ENCODE measurements around the gene RIC1. TPM values are rescaled to one million over a fixed set of nuclear protein-coding genes. Genes with fewer than 3 reads are reported as not detected.
"Not testable (repeated sequence)": the region's sequence is repeated elsewhere in the genome, so short reads cannot be mapped to it uniquely, and the experiment has no call there.

Gene RIC1
- total RNA-seq, 1 donor from 2014 or later: 23.6 TPM

DNA sequence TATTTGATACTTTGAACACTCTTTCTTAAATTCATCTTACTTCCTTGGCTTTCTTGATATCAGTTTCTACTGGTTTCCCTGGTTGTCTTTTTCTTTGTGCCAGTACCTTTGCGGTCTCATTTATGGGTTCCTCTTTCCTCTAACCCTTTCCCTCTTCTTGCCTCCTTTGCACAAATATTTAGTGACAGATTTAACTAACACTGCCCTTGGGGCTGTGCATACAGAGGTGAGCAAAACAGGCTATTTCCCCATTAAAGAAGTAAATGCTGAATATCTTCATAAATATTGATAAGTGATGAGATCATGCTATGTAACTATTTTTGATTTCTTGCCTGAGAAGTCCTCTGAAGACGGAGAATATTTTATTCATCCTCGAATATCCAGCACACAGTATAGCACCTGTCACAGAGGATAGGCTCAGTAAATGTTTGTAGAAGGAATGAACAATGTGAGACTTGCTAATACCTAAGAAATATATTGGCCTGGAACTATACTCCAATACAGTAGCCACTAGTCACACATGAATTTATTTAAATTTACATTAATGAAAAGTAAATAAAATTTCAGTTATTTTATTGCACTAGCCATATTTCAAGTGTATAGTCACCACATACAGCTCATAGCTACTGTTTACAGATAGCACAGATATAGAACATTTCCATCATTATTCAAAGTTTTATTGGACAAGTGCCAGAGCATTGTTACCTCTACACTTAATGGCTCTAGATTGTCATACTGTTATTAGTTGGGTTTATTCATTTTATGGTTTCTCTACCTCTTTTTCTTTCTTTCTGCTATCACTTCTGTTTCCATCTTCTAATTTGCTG, 90.4 kb downstream of the RIC1 start:
- FAIRE-seq: no peak
- DNase-seq (ENCODE audit: low spot score in 2 of 2): no peak

DNA sequence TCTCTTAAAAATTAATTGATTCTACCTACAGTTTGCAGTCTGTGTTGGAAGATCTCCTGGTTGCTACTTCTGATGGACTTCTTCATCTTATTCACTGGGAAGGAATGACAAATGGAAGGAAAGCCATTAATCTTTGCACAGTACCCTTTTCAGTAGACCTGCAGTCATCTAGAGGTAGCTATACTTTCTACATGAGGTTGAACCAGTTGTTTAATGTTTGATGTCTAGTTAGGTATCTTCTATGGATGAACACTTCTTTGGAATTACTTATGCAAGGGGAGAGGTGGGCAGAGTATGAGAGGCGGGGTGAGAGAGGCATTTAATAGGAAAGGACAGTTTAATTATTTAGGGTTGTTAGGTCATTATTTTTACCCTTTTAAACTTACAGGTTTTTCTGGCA, 91.2 kb downstream of the RIC1 start:
- no peak for DNase-seq (ENCODE audit: low spot score in 2 of 2)
- FAIRE-seq: no peak

DNA sequence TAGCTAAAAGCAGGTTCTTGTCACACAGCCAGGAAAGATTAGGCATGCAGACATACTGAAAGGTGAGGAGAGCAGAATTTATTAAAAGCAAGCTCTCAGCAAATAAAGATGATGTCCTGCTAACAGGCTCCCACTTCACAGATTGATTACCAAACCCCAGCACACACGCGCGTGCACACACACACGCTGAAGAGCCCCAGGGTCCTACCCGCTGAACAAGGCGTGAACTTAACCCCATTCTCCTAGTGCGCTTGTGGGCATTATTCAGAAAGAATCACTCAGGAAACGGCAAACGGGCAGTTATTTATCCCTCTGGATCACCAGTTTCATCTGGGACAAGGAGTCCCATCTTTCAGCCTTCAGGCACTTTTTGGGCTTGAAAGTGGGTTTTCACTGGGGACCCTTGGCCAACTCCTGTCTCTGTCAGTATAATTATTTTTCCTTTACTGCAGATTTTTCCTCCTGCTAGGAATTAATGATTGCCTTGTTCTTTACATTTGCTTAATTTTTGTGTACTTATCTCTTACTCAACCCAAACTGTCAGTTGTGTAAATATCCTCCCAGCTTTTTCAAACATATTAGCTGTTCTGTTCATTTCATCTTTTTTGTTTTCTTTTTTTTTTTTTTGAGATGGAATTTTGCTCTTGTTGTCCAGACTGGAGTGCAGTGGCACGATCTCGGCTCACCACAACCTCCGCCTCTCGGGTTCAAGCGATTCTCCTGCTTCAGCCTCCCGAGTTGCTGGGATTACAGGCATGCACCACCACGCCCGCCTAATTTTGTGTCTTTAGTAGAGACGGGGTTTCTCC, 92.6 kb downstream of the RIC1 start:
- no peak for FAIRE-seq
- no peak for DNase-seq (ENCODE audit: low spot score in 2 of 2)

DNA sequence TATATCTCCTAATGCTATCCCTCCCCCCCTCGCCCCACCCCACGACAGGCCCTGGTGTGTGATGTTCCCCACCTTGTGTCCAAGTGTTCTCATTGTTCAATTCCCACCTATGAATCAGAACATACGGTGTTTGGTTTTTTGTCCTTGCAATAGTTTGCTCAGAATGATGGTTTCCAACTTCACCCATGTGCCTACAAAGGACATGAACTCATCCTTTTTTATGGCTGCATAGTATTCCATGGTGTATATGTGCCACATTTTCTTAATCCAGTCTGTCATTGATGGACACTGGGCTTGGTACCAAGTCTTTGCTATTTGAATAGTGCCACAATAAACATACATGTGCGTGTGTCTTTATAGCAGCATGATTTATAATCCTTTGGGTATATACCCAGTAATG, 93.8 kb downstream of the RIC1 start:
- not testable (repeated sequence) for DNase-seq (ENCODE audit: low spot score in 2 of 2); FAIRE-seq

DNA sequence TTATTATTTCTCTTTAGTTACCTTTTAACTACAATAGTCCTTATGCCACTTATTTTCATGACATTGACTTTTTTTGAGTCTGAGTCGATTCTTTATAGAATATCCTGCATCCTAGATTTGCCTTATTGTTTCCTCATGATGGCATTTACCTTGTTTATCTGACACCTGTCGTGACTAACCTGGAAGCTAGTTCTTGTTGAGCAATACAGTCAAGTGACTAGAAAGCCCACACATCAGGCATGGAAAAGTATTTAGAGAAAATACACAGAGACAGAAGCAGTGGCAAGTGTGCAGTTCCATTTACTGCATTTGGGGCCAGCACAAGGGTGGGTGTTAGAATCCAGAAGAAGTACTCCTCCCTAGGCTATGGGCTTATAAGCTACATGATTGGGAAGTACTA, 106.2 kb downstream of the RIC1 start:
- DNase-seq (ENCODE audit: low spot score in 2 of 2) (no peak), FAIRE-seq (no peak)

DNA sequence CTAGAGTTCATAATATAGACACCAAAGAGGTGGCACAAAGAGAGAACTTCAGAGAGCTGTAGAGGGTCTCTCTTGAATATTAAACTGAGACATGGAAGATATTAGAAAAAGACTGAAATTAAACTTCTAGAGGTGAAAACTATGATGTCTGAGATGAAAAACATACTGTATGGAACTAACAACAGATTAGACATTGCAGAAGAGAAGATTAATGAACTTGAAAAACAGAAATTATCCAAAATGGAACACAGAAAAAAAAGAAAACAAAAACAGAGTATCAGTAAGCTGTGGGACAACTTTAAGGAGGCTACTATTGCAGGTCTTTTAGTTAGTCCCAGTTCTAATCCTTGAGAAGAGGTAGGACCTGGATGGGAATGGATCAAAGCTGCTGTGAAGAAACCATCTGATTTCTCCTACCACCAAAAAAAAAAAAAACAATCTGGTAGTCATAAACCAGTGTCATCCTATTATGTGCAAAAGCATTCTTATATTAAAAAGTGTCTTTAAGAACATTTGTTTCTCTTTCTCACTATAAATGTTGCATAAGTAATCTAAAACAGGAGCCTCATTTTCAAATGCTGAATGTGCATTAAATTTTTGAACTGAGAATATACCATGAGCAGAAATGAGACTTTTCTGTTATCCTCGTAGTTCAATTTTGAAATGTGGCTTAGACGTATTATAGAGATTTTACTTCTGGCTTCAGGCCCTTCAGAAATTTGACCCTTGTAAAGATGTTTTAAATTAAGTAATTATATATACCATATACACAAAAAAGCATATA, 107.8 kb downstream of the RIC1 start:
- FAIRE-seq (no peak), DNase-seq (ENCODE audit: low spot score in 2 of 2) (no peak)

DNA sequence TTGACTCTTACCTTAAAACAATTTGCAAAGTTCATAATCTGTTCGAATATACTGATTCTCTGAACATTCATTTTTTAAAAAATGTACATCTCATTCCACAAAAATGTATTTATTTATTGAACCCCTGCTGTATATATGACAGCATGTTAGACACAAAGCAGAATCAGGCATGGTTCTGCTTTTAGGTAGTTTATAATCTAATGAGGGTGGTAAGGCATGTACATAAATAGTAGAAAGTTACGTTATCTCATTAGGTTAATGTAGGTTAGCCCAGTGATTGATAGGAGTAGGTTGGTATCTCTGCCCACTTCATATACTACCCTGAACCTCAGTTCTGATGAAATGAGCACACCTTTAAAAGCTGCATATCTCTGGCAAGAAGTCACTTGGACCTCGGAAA, 114.2 kb downstream of the RIC1 start:
- no peak for DNase-seq (ENCODE audit: low spot score in 2 of 2)
- no peak for FAIRE-seq

DNA sequence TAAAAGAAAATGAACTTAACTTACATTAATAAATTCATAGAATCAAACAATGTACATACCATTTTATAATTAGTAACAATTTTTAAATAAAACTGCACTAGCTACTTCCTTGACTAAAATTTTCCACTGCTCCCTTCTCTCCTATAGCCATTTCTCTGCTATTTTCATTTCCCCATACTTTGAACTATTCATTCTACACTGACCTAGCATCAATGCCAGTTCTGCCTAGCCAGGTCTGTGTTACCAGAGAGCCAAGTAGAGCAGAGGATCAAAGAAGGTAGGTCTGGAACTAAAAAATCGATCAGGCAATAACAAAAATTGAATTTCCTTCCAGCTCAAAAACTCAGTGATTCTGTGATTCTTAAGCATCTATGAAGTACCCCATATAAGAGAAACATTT, 119.5 kb downstream of the RIC1 start:
- DNase-seq (ENCODE audit: low spot score in 2 of 2) (no peak), FAIRE-seq (no peak)

DNA sequence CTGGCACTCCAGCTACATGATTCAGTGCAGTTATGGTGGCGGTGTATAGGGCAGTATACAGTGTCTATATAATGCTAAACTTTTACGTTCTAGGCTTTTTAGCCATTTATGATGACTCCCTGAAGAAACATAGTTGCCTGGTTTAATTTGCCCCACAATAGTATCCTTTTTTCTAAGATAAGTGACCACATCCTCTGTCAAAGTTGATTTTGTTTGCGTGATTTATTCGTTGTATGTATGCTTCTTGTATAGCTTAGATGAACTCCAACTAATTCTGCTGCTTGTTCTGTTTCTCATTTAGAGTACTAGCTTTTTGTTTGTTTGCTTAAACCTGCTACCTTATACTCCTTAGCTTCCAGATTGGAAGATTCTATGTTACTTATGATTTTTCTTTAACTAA, 120.4 kb downstream of the RIC1 start:
- no peak for DNase-seq (ENCODE audit: low spot score in 2 of 2)
- no peak for FAIRE-seq

DNA sequence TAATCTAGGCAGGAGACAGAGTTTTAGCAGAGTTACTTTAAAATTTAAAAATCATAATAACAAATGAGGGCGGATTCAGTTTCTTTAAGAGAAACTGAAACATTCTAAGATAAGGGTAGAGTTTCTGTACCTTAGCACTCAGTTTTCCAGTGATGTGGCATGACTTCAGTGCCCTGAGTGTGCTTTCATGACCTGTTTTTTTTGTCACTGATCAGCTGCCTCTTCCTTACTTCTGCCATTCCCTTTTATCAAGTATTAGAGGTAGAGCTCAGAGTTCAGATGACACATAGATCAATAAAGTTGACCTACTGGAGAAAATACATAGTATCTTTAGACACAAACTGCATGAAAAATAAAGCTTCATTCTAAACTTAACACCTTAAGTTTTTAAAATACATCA, 121.7 kb downstream of the RIC1 start:
- DNase-seq (ENCODE audit: low spot score in 2 of 2): no peak
- no peak for FAIRE-seq

DNA sequence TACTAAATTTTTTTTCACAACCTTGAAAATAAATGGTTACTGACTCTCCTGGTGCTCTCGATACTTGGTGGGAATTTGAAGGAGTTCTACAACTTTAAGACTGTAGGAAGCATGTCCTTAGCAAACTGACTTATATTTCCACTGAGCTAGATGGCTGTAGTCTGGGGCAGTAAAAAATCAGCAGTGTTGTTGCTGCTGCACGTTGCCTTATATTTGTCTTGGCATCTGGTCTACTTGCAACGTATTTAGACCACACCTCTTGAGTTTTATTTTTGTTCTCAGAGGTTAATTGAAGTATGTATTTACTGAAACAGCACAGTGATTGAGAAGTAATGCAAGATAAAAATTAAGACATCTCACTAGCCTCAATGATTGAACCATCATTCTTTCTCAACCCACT, 127.7 kb downstream of the RIC1 start:
- no peak for FAIRE-seq
- DNase-seq (ENCODE audit: low spot score in 2 of 2): no peak

DNA sequence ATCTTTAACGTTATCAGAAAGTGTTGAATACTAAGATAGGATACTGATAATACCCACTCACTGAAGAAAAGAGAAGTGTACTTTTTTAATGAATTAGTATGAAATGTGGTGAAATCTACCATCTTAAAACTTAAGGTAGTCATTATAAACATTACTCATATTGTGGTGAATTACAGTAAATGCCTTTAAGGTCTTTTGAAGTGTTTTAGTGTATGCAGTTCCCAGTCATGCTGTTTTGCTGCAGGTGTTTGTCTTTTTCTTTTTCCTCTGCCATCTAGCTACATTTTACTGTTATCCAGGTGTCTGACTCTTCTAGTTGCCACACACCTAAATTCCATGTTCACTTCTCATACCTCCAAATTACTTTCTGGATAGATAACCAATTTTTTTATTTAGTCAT, 131.4 kb downstream of the RIC1 start:
- DNase-seq (ENCODE audit: low spot score in 2 of 2): no peak
- FAIRE-seq: no peak

DNA sequence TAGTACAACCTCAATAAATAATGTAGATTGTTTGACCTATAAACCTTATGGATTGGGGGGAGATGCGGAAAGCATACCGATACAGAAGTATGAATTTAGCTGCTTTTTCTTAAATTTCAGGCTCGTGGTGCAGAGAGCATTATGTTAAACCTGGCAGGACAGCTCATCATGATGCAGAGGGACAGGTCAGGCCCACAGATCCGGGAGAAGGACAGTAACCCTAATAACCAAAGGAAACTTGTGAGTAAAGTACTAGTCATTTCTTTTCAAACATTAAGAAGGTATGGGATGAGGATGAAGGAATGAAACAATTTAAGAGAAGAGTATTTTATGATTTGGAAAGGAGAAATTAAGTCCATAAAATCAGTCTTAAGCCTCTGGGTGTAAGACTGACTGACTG, 133.5 kb downstream of the RIC1 start:
- FAIRE-seq (no peak), DNase-seq (ENCODE audit: low spot score in 2 of 2) (no peak)

DNA sequence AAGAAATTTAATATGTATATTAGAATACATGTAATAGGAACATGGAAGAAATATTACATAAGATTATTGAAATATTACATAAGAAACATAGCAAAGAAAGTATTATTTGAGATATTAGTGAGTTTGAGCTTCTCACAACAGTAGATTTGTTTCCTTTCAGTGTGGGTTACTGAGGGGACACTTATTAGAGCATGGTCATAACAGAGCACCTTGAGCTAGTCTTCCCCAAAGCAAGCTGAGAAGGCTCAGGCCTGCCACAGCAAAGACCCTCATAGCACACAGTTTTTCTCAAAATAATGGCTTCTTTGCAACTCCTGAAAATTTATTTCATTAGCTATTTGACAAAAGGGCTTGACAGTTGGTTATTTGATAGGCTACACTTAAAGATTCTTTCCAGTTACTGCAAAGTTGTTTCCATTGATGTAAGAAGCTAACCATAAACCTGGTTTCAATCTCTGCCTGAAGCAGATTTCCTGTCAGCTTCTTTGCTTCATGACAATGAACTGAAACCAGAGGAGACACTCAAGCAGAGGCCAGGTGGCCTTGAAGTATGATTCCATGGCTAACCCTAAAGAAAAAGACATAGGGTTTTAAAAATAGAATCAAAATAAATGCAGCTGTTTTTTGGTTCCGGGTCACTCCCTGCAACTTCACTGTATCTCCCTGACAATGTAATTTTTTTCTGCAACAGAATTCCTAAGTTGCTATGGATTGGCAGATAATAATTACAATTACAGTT, 135.4 kb downstream of the RIC1 start:
- no peak for FAIRE-seq
- DNase-seq (ENCODE audit: low spot score in 2 of 2): no peak

DNA sequence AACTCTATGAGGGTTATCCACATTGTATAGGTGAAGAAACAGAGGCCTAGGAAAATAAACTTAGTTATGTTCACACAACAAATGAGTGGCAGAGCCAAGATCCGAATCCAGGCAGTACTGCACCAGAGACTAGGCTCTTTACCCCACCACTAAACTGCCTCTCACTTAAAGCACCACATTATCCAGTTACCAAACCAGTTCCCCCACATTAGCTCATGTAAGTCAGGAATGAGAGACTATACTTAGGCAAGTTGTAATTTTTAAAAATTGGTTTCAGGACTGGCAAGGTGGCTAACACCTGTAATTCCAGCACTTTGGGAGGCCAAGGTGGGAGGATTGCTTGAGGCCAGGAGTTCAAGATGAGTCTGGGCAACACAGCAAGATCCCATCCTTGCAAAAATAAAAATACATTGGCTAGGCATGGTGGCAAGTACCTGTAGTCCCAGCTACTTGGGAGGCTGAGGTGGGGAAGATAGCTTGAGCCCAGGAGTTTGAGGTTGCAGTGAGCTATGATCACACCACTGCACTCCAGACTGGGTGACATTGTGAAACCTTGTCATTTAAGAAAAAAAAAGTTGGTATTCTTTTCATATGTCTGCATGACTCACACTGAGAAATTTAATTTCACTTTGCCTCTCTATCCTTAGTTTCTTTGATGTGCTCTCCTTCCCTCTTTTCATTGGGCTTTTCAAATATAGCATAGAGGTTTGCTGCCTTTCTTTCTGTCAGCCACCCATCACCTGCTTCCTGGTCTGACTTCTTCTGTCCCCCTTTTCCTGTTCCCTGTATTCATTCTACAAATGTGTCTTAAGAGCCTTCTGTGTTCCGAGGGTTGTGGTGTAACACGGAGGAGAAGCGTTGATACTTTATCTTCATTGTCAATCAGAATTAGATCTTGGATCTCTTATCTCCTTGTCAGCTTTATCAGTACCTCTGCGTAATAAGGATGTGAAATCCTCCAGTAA, 139.3 kb downstream of the RIC1 start:
- DNase-seq (ENCODE audit: low spot score in 2 of 2): no peak
- FAIRE-seq: no peak

DNA sequence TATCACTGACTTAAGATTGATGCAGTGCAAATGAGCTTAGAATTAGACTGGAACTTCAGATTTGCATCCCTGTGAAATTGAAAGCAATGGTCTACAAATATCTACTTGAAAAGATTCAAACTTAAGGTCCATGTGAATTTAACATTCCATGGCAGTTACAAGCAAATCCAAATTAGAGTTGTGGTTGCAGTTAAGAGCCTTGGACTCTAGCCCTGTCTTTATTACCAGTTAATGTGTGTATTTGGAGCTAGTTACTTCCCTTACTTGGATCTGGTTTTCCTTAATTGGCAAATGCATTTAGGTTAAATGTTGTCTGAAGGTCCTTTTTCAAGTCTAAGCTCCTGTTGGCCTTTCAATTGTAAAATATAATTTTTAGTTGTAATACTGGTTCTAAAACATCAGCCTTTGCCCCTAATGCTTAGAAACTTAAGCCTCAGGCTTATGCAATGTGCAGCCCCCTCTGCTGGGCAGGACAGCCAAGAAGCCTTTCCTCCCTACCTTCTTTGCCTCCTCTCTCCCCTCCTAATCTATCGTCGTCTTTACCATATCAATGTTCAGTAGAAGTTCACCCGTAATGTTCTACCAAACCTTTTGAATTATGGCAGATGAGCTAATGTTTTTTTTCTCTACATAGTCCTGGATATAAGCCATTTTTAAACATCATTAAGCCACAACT, 144.6 kb downstream of the RIC1 start:
- FAIRE-seq (no peak), DNase-seq (ENCODE audit: low spot score in 2 of 2) (no peak)

DNA sequence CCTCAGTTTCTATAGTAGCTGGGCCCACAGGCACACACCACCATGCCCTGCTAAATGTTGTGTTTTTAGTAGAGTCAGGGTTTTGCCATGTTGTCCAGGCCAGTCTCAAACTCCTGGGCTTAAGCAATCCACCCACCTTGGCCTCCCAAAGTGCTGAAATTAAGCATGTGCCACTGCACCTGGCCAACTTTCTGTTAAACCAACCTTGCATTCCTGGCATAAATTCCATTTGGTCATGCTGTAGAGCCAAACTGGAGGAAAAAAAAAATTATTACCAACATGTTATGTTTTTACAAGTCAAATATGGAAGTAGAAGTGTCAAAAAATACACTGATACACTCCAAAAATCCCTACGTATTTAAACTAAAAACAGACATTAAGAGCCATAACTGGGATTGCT, 149.9 kb downstream of the RIC1 start:
- DNase-seq (ENCODE audit: low spot score in 2 of 2): no peak

DNA sequence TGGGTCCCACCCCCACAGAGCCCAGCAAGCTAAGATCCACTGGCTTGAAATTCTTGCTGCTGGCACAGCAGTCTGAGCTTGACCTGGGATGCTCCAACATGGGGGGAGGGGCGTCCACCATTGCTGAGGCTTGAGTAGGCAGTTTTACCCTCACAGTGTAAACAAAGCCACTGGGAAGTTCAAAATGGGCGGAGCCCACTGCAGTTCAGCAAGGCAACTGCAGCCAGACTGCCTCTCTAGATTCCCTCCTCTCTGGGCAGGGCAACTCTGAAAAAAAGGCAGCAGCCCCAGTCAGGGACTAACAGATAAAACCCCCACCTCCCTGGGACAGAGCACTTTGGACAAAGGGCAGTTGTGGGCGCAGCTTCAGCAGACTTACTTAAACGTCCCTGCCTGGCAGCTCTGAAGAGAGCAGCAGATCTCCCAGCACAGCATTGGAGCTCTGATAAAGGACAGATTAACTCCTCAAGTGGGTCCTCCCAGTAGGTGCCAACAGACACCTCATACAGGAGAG, 150.9 kb downstream of the RIC1 start:
- DNase-seq (ENCODE audit: low spot score in 2 of 2); FAIRE-seq: not testable (repeated sequence)

More for the DNA sequence above, 149.9 kb downstream of the RIC1 start:
- FAIRE-seq: no peak

Measured in frontal cortex (tissue), 4 donors.